Measurements from ENCODE around the gene VAMP8.
"Not testable (repeated sequence)": the region's sequence is repeated elsewhere in the genome, so short reads cannot be mapped to it uniquely, and the experiment has no call there.

DNA sequence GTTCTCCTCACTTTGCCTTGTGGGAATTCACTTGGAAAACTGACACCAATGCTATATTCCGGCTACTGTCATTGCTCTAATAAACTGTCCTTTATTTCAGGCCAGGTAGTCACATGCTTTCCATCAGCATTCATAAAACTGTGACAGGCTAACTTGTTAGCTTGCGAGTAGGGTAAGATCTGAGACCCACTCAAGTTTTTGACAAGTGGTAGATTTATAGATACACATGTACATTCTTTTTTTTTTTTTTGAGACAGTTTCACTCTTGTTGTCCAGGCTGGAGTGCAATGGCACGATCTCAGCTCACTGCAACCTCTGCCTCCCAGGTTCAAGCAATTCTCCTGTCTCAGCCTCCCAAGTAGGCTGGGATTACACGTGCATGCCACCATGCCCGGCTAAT lies 40.3 kb downstream of the VAMP8 start:
- not testable (repeated sequence) for TF ChIP-seq CTCF (IDR thresholded peaks at IDR 0.05; ENCODE audit: low read length); EZH2 (IDR thresholded peaks at IDR 0.05; ENCODE audit: borderline replicate concordance, low read length)
